Caco-2 (cell line): Measurements from ENCODE around the gene ADGRL3. TPM values are rescaled to one million over a fixed set of nuclear protein-coding genes. Genes with fewer than 3 reads are reported as not detected.

ENCODE experiments used
- BruUV-seq: library from RNA; stranded (reverse); fragments of 400-500 nt; replicated peaks from 2 replicates; lab custom pipeline; 2021; lab: Mats Ljungman, UMichigan
- CTCF ChIA-PET: fragments of 300-600 bp; sonication (Branson Sonifier 250); formaldehyde crosslinking; loops from one replicate; lab custom pipeline; 2022; ENCODE audit warnings: antibody characterized with exemption; lab: Charles Lee
- POLR2A ChIA-PET: fragments of 300-600 bp; sonication (Branson Sonifier 250); formaldehyde crosslinking; loops from one replicate; lab custom pipeline; 2022; ENCODE audit warnings: antibody characterized with exemption; lab: Charles Lee
- DNase-seq, 2 experiments: peaks; one replicate each; pipeline versions ENCODE4 v3.0.0 to v3.0.0-alpha.2; 2020 to 2022
- H3K27me3 ChIP-seq: replicated peaks from 2 replicates; pipeline ENCODE4 v1.6.0; 2011; ENCODE audit warnings: low read length; ENCODE audit not compliant: control insufficient read depth, insufficient read depth
- H3K36me3 ChIP-seq: 2 replicates; pipeline ENCODE4 v1.5.1; 2011; ENCODE audit warnings: low read length; ENCODE audit not compliant: control insufficient read depth, insufficient read depth
- H3K4me1 ChIP-seq: fragments of 250-450 bp; sonication (Bioruptor Pico); 2 replicates; pipeline ENCODE4 v1.5.1; 2020; ENCODE audit warnings: mild to moderate bottlenecking
- H3K4me3 ChIP-seq: 2 replicates; pipeline ENCODE4 v1.5.1; 2011; ENCODE audit warnings: low read depth, mild to moderate bottlenecking, control low read depth, low read length
- H3K9me3 ChIP-seq: fragments of 250-450 bp; sonication (Bioruptor Pico); 2 replicates; pipeline ENCODE4 v1.5.1; 2020; ENCODE audit warnings: mild to moderate bottlenecking, moderate library complexity
- H3K27ac Mint-ChIP-seq: one replicate; pipeline ENCODE4 v1.8.0; 2022; ENCODE audit warnings: mixed read lengths; ENCODE audit not compliant: unreplicated experiment
- H3K27me3 Mint-ChIP-seq: one replicate; pipeline ENCODE4 v1.8.0; 2022; ENCODE audit warnings: mixed read lengths; ENCODE audit not compliant: insufficient read depth, unreplicated experiment
- H3K36me3 Mint-ChIP-seq: one replicate; pipeline ENCODE4 v1.8.0; 2022; ENCODE audit warnings: mild to moderate bottlenecking, mixed read lengths; ENCODE audit not compliant: insufficient read depth, unreplicated experiment
- H3K4me1 Mint-ChIP-seq: one replicate; pipeline ENCODE4 v1.8.0; 2022; ENCODE audit warnings: low read depth, mixed read lengths; ENCODE audit not compliant: unreplicated experiment
- H3K4me3 Mint-ChIP-seq: one replicate; pipeline ENCODE4 v1.8.0; 2022; ENCODE audit warnings: mild to moderate bottlenecking, moderate library complexity, mixed read lengths; ENCODE audit not compliant: unreplicated experiment
- H3K9me3 Mint-ChIP-seq: one replicate; pipeline ENCODE4 v1.8.0; 2022; ENCODE audit warnings: mixed read lengths; ENCODE audit not compliant: unreplicated experiment
- CTCF ChIP-seq, 2 experiments: fragments of 200-600 bp in 1 of 2; IDR thresholded peaks; 1 replicate in 1 of 2; 2 replicates in 1 of 2; pipeline versions ENCODE4 v1.5.1 to v1.8.0; 2011 to 2022; ENCODE audit warnings: antibody characterized with exemption in 1 of 2, control low read depth in 1 of 2, inconsistent platforms in 1 of 2, low read depth in 1 of 2, low read length in 1 of 2, mild to moderate bottlenecking in 1 of 2, moderate library complexity in 1 of 2; ENCODE audit not compliant: insufficient read depth in 1 of 2, severe bottlenecking in 1 of 2, unreplicated experiment in 1 of 2
- intact Hi-C: fragments of 100-400 bp; cut with micrococcal nuclease; formaldehyde crosslinking; loops from one replicate; pipeline ENCODE4 v1.10.0; 2022; ENCODE audit not compliant: unreplicated experiment
- total RNA-seq: library from RNA; stranded (reverse); gene quantifications from 2 replicates; pipeline ENCODE4 v1.2.3, GENCODE V29; 2022

ADGRL3 gene
- total RNA-seq, 1 experiment from 2014 or later = 1.5 TPM

GRCh38 chr4:61678297-61678696 is 478.2 kb downstream of the ADGRL3 start:
- Mint-ChIP-seq H3K36me3 (no peaks in the 10 kb centered on the region), H3K27ac (no peak overlapping the region), H3K27me3 (no peaks in the 10 kb centered on the region), H3K4me1 (no peaks in the 10 kb centered on the region), H3K4me3 (no peak overlapping the region), H3K9me3 (no peaks in the 10 kb centered on the region)
- POLR2A ChIA-PET = no interaction called here
- H3K4me3 ChIP-seq = no peak overlapping the region
- DNase-seq = no peak
- H3K4me1 ChIP-seq = no peaks in the 10 kb centered on the region
- no TSS peak for BruUV-seq
- intact Hi-C loops = no loop called here
- TF ChIP-seq CTCF (IDR thresholded peaks at IDR 0.05; ENCODE audit: insufficient read depth in 1 of 2, low read depth in 1 of 2, low read length in 1 of 2, severe bottlenecking in 1 of 2, unreplicated experiment in 1 of 2) = no peak
- no peaks in the 10 kb centered on the region for H3K27me3 ChIP-seq
- H3K36me3 ChIP-seq = no peaks in the 10 kb centered on the region
- H3K9me3 ChIP-seq = no peaks in the 10 kb centered on the region
- CTCF ChIA-PET = no interaction called here

GRCh38 chr4:61693520-61693919 is 493.4 kb downstream of the ADGRL3 start:
- Histone ChIP-seq H3K4me3 (no peak overlapping the region), H3K9me3 (no peaks in the 10 kb centered on the region), H3K27me3 (no peaks in the 10 kb centered on the region), H3K4me1 (no peaks in the 10 kb centered on the region), H3K36me3 (no peaks in the 10 kb centered on the region)
- H3K27me3 Mint-ChIP-seq = no peaks in the 10 kb centered on the region
- H3K4me1 Mint-ChIP-seq = no peaks in the 10 kb centered on the region
- ChIA-PET POLR2A (no interaction called here), CTCF (no interaction called here)
- no peak for DNase-seq
- H3K36me3 Mint-ChIP-seq = no peaks in the 10 kb centered on the region
- no peak overlapping the region for H3K4me3 Mint-ChIP-seq
- no peak for TF ChIP-seq CTCF (IDR thresholded peaks at IDR 0.05; ENCODE audit: insufficient read depth in 1 of 2, low read depth in 1 of 2, low read length in 1 of 2, severe bottlenecking in 1 of 2, unreplicated experiment in 1 of 2)
- intact Hi-C loops = no loop called here
- H3K9me3 Mint-ChIP-seq = no peaks in the 10 kb centered on the region
- no TSS peak for BruUV-seq
- no peak overlapping the region for H3K27ac Mint-ChIP-seq

GRCh38 chr4:61714387-61714911 is 514.3 kb downstream of the ADGRL3 start:
- Mint-ChIP-seq H3K27me3 (no peaks in the 10 kb centered on the region), H3K36me3 (no peaks in the 10 kb centered on the region), H3K27ac (no peak overlapping the region), H3K4me1 (no peaks in the 10 kb centered on the region), H3K9me3 (no peaks in the 10 kb centered on the region), H3K4me3 (no peak overlapping the region)
- Histone ChIP-seq H3K9me3 (no peaks in the 10 kb centered on the region), H3K36me3 (no peaks in the 10 kb centered on the region), H3K27me3 (no peaks in the 10 kb centered on the region), H3K4me3 (no peak overlapping the region), H3K4me1 (no peaks in the 10 kb centered on the region)
- ChIA-PET CTCF (interaction anchor here (0.6 kb wide), 1 partner anchor 330 kb away, joined by 3 read pairs; no protein-coding TSS in a partner anchor), POLR2A (no interaction called here)
- no TSS peak for BruUV-seq
- TF ChIP-seq CTCF (IDR thresholded peaks at IDR 0.05; ENCODE audit: insufficient read depth in 1 of 2, low read depth in 1 of 2, low read length in 1 of 2, severe bottlenecking in 1 of 2, unreplicated experiment in 1 of 2) = no peak
- intact Hi-C loops = no loop called here
- no peak for DNase-seq
